HG03520 (cell line): Measurements from ENCODE around the gene TFB2M.
A peak's percentile ranks its signal among the peaks of the same experiment; 100 is the strongest.
"Not testable (repeated sequence)": the region's sequence is repeated elsewhere in the genome, so short reads cannot be mapped to it uniquely, and the experiment has no call there.

Source experiments
- ATAC-seq: cut with Tn5 transposase; IDR thresholded peaks from one replicate; pipeline ENCODE4 v1.9.1; 2021; ENCODE audit warnings: mild to moderate bottlenecking, moderate library complexity; ENCODE audit not compliant: unreplicated experiment

TFB2M gene

GRCh38 chr1:246566128-246566812 is at the start of gene TFB2M, which contains the start of gene CNST:
Gene TFB2M (minus strand): TSS chr1:246566261. CDS start chr1:246566138, 123 bp downstream.
Gene CNST (plus strand): TSS chr1:246566456. CDS start chr1:246591563, 25,107 bp downstream.
- peak; percentile 91 for ATAC-seq

GRCh38 chr1:246613096-246613758 is 47.2 kb upstream of the TFB2M start:
- no peak for ATAC-seq

- no peak for ATAC-seq
Measured at GRCh38 chr1:246609632-246610031, 43.6 kb upstream of the TFB2M start.

- ATAC-seq, result peak; percentile 78
Measured at GRCh38 chr1:246608616-246609376, 42.7 kb upstream of the TFB2M start.

GRCh38 chr1:246607462-246607861 is 41.4 kb upstream of the TFB2M start:
- ATAC-seq, result no peak

- ATAC-seq, result not testable (repeated sequence)
Measured at GRCh38 chr1:246605231-246605630, 39.2 kb upstream of the TFB2M start.

- ATAC-seq, result no peak
Measured at GRCh38 chr1:246602194-246602593, 36.1 kb upstream of the TFB2M start.

GRCh38 chr1:246600579-246600978 is 34.5 kb upstream of the TFB2M start:
- ATAC-seq, result no peak

GRCh38 chr1:246599315-246599714 is 33.3 kb upstream of the TFB2M start:
- no peak for ATAC-seq

- ATAC-seq, result no peak
Measured at GRCh38 chr1:246597971-246598370, 31.9 kb upstream of the TFB2M start.

GRCh38 chr1:246597340-246597739 is 31.3 kb upstream of the TFB2M start:
- ATAC-seq, result no peak

GRCh38 chr1:246595146-246595545 is 29.1 kb upstream of the TFB2M start:
- no peak for ATAC-seq

- no peak for ATAC-seq
Measured at GRCh38 chr1:246592695-246593094, 26.6 kb upstream of the TFB2M start.

- ATAC-seq, result no peak
Measured at GRCh38 chr1:246591958-246592357, 25.9 kb upstream of the TFB2M start.

- peak; percentile 97 for ATAC-seq
Measured at GRCh38 chr1:246591504-246591903, 25.4 kb upstream of the TFB2M start.

- peak; percentile 28 for ATAC-seq
Measured at GRCh38 chr1:246591047-246591446, 25.0 kb upstream of the TFB2M start.

- not testable (repeated sequence) for ATAC-seq
Measured at GRCh38 chr1:246589919-246590318, 23.9 kb upstream of the TFB2M start.

- ATAC-seq, result no peak
Measured at GRCh38 chr1:246588159-246588721, 22.2 kb upstream of the TFB2M start.

GRCh38 chr1:246587606-246588005 is 21.5 kb upstream of the TFB2M start:
- ATAC-seq, result no peak

- no peak for ATAC-seq
Measured at GRCh38 chr1:246587032-246587431, 21.0 kb upstream of the TFB2M start.

GRCh38 chr1:246583448-246584185 is 17.6 kb upstream of the TFB2M start:
- ATAC-seq, result no peak
